ENCODE results near the gene WDFY4.

The WDFY4 gene

DNA sequence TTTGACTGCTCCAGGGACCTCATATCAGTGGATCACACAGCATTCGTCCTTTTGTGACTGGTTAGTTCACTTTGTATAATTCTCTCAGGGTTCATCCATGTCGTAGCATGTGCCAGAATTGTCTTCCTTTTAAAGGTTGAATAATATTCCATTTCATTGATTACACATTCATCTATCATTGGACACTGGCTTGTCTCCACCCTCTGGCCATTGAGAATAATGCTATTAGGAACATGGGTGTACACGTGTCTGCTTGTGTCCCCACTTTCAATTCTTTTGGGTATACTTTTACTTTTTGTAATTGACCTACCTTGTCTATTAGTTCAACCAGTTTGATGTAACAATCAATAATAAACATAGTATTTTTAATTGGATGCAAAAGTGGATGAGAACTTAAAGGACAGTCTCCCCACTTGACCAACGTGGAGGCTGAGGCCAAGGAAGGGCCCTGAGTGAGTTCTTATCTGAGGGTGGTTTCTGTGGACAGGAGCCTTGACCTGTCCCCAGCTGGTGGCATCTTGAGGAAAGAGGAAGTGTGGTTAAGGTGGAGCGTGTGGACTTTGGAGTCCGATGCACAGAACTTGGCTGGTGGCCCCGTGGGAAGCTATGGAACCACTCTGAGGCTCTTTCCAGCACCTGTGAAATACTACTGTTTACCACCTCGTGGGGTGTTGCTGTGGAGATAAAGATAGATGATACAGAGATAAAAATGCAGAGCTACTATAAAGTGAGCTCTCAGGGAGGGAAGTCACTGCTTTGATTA is 16.6 kb downstream of the WDFY4 start:
- intact Hi-C loops (cut with DNase I): no loop called here
- DNase-seq: no peak

DNA sequence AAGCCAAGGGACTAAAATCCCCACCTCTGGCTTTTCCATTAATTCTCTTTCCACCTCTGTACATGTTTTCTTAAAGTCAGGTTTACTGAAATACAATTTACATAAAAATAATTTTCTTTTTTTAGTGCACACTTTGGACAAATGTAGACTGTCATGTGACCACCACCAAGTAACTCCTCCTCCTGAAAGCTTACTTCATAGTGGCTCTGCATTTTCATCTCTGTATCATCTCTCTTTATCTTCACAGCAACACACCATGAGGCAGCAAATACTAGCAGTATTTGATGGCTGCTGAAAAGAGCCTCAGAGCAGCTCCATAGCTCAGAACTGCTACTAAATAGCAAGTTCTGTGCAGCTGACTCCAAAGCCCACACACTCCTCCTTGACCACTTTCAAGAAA is 17.3 kb downstream of the WDFY4 start:
- no peak for DNase-seq
- intact Hi-C loops (cut with DNase I): no loop called here

GRCh38 chr10:48703531-48704122 is 19.0 kb downstream of the WDFY4 start:
- intact Hi-C loops (cut with DNase I): no loop called here
- no peak for DNase-seq

- no peak for DNase-seq
- intact Hi-C loops (cut with DNase I): no loop called here
These were observed 19.5 kb downstream of the WDFY4 start for GRCh38 chr10:48704156-48704555.

DNA sequence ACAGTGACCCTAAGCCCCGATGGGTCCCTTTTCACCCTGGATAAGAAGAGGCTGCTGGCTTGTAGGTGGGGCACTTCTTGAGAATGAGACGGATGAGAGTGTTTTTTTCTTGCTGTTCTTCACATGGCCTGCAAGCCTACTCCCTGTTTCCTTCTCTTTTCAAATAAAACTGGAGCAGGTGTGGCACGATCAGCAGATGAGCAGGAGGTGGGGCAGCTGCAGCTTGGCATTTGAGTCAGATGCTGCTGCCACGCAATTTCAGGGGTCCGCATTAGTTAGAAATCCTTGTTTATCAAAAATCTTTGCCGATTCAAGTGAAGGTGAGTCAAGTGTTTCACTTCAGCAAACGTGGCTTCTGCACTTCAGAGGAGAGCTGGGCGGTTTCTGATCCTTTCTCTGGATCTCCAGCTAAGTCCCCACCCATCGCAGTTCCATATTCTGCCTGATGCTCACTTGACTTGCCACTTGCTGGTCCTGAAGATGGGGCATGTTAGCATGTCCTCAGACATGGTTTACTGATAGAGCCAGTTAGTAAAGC is 20.8 kb downstream of the WDFY4 start:
- DNase-seq: no peak
- intact Hi-C loops (cut with DNase I): no loop called here

DNA sequence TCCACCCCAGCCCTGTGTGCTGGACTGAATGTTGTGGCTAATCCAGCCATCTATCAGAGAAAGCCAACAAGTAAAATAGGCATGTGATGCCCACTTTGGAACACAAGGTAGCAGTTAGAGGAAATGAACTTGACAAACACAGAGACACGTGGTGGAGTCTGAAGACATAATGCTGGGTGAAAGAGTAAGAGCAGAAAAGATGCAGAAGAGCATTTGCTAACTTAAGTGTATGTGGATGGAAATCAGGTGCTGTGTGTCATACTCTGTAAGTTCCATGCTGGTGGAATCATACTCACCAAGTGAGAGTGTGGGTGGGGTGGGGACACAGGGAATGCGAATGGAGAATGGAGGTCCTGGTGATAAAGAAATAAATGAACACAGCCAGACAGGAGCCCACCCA is 22.8 kb downstream of the WDFY4 start:
- no peak for DNase-seq
- intact Hi-C loops (cut with DNase I): no loop called here

- DNase-seq: peak in 4 of 42 donors; percentile 11 to 43 (median 12)
- intact Hi-C loops (cut with DNase I): no loop called here
These were observed 23.5 kb downstream of the WDFY4 start for GRCh38 chr10:48708144-48708543.

- intact Hi-C loops (cut with DNase I): no loop called here
- peak in 1 of 42 donors; percentile 31 for DNase-seq
These were observed 26.1 kb downstream of the WDFY4 start for GRCh38 chr10:48710647-48711275.

- no peak for DNase-seq
- intact Hi-C loops (cut with DNase I): no loop called here
These were observed 27.2 kb downstream of the WDFY4 start for GRCh38 chr10:48711830-48712229.

- intact Hi-C loops (cut with DNase I): no loop called here
- no peak for DNase-seq
These were observed 29.4 kb downstream of the WDFY4 start for GRCh38 chr10:48714088-48714487.

DNA sequence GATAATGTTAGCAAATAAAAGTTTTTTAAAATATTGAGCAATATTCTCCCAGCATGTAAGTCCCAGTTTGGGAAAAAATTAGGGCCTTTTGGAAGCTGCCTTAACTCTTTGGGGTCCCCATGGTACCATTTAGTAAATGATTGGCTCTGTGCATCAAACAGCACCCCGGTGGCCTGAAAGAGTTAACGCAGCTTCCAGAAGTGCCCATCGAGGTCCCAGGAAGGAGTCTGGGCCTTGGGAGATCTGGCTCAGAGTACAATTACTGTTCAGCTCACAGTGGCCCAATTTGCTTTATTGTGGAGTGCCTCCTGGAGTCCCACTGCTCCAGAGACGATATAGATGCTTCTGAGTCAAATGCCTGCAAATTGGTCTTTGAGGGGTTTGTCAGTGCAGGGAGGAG is 31.7 kb downstream of the WDFY4 start:
- no peak for DNase-seq
- intact Hi-C loops (cut with DNase I): no loop called here

- intact Hi-C loops (cut with DNase I): no loop called here
- no peak for DNase-seq
These were observed 35.9 kb downstream of the WDFY4 start for GRCh38 chr10:48720611-48721010.

DNA sequence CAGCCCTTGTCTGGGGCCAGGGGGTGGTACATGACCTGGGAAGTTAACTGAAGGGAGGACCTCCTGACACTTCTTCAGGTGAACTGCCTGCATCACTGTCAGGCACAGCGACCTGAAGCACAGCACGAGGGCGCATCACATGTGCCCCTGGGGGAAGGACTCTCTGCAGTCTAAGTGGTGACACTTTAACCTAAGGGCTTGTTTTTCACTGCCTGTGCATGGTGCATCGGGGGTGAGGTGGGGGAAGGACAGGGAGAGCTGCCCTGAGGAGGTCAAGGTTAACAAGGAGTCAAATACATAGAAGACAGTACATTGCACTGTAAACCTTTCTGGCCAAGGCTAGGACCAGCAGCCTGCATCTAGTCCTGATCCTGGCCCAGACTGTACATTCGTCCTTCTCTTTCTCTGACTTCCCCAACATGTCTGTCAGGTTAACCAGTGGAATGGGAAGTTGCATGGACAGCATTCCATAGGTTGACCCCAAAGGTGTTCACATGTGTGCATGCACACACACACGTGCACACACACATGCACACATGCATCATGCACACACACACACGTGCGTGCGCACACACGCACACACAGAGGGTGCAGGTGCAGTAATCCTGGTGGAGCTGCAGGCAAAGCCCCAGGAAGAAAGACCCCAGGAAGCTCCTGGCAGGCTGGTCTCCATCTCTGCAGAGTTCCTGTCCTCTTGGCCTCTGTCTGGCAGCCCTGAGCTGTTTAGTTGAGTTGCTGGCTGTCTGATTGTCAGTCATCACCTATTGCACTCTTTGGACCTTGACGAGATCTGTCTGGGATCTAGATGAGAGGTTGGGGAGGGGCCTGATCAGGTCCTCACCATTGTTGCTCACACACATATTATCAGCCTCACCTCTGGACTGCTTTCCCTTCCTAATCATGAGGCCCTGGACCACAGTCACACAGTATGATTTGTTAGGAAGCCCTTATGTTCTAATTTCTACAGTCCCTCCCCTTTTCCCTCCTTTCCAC is 37.8 kb downstream of the WDFY4 start:
- DNase-seq: peak in 1 of 42 donors; percentile 11
- intact Hi-C loops (cut with DNase I): no loop called here

DNA sequence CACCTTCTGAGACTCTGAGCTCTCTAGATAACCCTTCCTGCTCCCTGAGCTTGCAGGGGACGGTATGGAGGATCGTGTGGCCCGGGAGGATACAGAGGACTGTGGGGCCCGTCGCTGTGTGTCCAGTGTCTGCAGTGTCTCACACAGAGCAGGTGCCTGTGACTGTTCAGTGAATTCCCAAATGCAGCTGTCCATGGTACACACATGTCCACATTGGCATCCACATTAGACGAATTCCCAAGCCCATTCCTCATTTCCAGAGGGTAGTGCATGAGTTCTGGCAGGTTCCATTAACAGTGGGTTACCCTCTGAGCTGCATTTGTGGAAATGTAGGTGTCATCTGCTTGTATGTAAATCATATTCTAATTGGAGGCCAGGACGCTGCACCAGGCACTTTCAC is 39.5 kb downstream of the WDFY4 start:
- intact Hi-C loops (cut with DNase I): no loop called here
- peak in 1 of 42 donors; percentile 11 for DNase-seq

GRCh38 chr10:48725708-48726107 is 41.0 kb downstream of the WDFY4 start:
- intact Hi-C loops (cut with DNase I): no loop called here
- DNase-seq: no peak

DNA sequence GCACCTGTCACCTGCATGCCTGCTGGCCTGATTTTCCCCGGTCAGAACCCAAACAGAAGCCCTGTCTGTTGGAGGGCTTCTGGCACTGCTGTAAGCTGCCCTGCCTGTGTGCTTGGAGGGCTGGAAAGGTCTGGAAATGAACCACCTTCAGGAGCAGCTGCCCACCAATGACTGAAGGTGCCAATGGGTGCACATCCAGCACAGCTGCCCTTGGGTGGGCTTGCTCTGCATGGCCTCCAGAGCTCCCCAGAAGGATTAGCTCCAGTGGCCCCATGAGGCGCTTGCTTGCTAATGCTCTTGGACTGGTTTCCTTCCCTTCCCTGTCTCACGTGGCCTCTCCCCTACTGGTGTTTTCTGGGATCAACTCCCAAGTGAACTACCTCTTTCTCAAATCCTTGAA is 43.2 kb downstream of the WDFY4 start:
- no peak for DNase-seq
- intact Hi-C loops (cut with DNase I): no loop called here

DNA sequence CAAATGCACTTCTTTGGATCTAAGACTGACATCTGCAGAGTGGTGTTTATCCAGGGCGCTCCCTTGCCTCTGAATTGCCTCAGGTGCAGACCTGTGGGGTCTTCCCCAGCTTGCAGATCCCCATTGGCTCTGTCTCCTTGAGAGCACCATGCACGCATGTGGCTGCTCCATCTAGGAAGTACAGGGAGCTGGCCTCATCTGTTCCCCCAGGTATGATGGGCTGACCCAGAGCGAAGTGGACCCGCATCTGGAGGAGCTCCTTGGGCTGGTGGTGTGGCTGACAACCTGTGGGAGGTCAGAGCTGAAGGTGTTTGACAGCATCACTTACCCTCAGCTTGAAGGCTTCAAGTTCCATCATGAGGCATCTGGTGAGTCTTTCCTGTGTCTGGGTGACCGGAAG is 44.5 kb downstream of the WDFY4 start:
- intact Hi-C loops (cut with DNase I): no loop called here
- DNase-seq: no peak

DNA sequence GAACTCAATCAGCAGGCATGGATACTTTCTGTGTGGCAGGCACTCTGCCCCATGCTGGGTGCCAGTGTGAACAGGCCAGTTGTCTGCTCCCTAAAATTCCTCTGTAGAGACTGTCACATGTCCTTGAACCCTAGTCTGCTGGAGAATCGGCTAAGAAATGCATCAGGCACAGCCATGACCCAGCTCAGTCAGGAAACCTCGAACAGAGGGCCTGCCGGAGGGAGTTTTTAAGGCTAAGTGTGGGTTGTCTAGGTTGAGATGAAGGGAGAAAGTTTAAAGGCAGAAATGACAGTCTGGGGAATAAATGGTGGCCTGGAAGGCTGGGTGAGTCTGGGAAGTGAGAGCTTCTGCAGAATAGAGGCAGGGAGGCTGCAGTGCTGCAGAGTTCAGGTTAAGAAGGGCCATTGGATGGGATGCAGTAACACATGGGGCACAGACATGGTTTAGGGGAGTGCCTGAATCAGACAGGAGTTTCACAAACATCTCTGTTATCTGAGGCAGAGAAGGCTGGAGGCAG is 45.3 kb downstream of the WDFY4 start:
- no peak for DNase-seq
- intact Hi-C loops (cut with DNase I): no loop called here

DNA sequence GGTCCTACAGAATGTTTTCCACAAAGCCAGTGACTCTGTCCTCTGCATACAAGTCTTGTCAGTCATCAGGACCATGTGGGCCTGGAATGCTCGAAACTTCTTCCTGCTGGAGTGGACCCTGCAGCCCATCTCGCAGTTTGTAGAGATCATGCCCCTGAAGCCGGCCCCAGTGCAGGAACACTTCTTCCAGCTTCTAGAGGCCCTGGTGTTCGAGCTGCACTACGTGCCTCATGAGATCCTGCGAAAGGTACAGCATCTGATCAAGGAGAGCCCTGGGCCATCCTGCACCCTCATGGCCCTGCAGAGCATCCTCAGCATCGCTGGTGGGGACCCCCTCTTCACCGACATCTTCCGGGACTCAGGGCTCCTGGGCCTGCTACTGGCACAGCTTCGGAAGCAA is 46.5 kb downstream of the WDFY4 start:
- peak in 1 of 42 donors; percentile 12 for DNase-seq
- intact Hi-C loops (cut with DNase I): no loop called here
